NCI-H510A treated with DMSO at 0.1 percent for 48 hours (cell line): ENCODE measurements around the gene PDC.

Source experiments
- DNase-seq: peaks from one replicate; lab custom pipeline; 2025; lab: John Stamatoyannopoulos, UW

Gene PDC

DNA sequence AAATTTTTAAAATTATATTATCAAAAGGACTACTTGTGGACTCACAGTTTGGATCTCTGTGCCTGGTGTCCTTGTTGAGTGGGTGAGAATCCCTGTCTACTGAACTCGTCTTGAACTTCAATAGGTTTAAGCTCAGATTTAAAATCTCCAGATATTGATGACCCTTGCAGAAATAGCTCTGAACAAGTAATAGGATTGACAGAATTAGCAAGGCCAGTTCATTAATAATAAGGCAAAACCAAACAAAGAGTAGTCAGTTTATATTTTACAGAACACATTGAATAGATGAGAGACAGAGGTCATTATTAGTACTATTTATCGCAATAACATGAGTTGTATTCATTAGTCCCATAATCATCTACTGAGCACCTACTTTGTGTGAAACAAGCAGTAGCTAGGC is at the start of gene PDC:
TSS of gene PDC (minus strand) at position 101 of the 400 bp plus-strand sequence. CDS start 11,655 bp downstream, outside the sequence.
- DNase-seq: no peak

DNA sequence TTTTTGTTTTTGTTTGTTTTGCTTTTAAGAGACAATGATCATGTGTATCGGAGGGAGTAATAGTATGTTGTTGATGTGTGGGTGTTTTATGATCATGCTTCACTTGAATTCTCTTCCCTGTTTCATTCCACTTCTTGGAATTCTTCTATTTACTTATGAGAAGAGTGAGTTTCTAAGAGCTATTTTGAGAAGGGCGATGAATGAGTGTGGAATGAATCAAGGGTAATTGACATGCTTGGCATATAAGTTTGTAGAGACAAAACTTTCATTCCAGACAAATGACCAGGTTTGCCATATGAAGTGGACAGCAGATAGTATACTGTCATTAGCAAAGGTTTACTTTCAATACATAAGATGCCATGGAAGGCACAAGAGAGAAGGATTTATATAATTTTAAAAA is 42.3 kb upstream of the PDC start:
- DNase-seq: no peak

DNA sequence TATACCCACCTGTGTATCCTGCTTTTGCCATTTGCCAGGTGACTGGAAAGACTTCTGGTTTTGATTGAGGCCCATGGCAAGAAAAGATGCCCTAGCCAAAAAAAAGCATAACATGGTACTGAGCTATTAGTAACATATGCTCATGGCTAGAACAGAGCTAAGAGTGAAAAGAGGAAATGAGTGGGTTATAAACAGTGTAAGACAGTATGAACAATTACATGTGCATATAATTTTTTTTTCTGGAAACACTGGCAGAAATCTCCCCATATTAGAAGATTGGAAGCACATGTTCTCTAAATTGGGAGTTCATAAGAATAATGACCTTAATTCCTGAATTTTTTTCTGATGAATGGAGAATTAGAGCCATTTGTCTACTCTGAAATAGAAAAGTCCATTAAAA is 41.2 kb upstream of the PDC start:
- no peak for DNase-seq

DNA sequence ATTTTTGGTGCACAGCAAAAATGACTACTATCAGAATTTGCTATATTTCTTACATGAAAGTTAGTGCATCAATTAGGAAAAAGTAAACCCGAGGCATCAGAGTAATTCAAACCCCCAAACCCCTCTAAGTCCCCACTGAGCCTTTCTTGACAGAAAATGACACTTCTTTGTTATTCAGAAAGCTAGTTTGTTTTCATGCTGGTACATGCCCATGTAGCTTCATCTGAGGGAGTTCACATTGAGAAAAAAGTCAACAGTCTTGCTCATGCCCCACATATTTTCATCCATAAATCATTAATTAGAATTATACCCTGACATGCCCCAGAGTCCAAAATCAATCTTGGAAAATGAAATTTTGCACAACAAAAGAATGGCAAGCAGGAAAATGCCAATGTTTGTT is 39.9 kb upstream of the PDC start:
- no peak for DNase-seq

DNA sequence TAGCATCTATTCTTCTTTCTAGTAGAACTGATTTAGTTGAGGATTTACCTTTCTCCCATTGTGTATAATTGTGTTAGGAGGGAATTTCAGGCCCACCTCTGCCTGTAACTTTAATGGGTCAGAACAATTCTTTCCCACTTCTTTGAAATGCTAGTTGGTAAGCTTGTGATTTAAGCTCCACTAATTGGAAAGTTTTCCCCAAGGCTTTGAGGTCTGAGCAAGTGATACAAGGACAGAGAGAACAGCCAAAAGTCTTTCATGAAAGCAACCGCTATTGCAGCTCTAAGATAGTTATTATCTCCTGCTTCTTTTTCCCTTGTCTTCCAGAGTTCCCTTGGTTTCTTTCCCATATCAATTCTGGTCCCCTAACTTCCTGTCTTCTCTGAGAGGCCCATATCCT is 38.7 kb upstream of the PDC start:
- no peak for DNase-seq

DNA sequence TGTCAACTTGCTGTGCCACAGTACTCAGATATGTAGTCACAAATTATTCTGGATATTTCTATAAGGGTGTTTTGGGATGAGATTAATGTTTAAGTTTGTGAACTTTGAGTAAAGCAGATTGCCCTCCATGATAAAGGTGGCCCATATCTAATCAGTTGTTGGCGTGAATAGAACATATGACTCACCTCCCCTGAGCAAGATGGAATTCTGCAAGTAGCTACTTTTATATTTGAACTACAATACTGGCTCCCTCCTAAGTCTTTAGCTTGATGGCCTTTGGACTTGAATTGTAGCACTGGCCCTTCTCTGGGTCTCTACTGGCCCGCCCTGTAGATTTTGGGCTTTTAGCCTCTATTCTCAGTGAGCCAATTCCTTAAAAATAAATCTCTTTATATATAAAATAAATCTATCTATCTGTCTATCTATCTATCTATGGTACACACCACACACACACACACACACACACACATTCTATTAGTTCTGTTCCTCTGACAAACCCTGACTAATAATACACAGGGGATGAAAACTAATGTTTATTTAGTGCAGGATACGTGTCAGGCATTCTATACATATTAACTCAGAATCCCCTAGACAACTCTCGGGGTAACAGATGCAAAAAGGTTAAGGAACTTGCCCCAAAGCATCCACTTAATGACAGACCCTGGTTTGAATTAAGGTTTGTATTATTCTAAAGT is 37.9 kb upstream of the PDC start:
- DNase-seq: no peak

DNA sequence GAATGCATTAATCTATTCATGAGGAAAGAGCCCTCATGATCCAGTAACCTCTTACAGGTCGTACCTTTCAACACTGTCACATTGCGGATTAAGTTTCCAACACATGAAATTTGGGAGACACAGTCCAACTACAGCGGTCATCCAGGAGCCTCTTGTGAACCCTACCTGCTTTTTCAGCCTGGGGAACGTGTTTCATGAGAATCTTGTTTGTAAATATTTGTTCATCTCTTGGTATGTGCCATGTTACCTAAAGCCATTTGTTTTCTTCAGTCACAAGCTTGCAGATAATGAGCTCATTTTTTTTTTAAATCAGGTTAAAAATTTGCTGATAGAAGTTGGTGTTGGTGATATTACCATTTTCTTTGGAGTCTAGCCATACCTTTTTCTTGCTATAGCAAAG is 37.2 kb upstream of the PDC start:
- DNase-seq: no peak

DNA sequence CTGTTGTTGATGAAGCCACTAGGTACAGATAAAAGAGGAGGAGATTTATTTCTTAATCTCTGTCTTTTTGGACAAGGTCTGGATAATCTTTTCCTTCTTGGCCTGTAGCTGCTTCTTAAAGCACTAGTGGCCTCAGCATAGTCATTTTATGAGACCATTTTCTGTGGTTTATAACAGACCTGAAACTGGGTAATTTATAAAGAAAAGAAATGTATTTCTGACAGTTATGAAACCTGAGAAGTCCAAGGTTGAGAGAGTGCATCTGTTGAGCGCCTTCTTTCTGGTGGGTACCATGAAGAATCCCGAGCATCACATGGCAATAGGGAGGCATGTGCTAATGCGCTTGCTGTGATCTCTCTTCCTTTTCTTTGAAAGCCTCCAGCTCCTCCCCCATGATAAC is 36.7 kb upstream of the PDC start:
- DNase-seq: no peak

DNA sequence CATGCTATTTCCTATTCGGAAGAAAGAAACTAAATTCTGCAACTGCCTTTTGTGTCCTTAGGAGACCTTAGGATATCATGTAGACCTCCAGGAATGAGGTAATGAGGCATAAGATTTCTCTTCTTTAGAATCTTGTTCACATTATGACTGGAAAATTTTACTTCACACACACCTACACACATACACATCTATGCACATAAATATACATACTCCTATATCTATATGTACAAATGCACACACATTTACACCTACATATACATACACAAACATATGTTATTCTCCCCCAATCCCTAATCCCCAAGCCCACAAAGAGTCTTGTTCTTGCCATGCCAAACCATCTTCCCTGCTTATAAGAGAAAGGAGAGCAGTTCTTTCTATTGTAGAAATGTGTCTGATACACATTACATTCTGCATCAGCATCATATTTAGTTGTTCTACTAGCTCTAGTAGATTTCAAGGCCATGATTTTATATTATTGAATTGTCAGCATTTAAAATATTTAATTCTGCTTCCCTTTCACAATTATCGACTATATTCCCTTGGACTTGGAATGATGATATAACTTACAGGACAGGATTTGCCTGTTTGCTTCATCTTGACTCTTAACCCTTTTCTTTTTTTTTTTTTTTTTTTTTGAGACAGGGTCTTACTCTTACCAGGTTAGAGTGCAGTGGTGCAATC is 35.4 kb upstream of the PDC start:
- DNase-seq: no peak

DNA sequence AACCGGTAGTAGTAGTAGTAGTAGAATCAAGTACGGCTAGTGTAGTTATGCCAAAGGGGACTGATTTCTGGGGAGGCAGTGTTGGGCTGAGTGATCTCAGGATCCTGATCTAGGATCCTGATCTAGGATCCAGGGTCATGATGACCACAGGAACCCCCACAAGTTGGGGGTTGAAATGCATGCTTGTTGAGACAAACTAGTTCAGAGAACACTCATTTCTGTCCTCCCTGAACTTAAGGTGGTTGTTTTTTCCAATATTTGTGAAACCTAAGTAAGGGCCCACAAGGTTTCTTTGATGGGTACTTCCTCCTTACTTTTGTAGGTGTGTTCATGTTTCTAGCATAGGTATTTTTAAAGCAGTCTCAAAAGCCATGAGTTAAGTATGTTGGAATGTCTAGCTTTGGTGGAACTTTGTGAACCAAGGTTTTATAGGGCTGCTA is 33.9 kb upstream of the PDC start:
- DNase-seq: no peak

DNA sequence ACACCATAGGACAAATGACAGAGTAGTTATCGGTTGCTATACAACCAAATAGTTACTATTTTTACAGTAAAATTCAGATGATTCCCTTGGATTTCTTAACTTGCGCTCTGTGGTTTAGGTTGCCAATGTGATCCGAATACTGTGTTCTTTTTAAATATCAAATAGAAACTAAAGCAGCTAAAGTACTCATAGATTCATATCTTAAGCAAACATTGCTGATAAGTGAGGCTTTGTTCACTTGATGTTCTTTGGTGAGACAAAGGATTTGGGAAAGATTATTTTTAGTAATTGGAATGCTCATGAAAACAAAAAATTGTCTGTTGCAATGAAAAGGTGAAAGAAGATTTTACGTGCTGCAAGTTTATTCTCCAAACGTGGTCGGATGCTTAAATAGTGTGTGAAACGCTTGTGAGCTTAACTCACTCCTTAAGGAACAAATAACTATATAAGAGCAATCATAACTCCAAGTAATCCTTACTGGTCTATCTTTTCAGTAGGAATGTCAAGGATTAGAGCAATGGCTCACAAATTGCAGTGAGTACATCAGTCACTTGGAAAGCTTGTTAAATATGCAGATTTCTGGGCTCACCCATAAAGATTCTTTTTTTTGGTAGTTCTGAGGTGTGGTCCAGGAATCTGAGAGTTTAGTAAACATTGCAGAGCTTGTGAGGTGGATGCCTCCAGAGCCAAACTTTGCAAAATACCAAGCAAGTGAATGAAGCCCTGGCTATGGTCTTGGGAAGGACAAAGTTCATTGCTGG is 31.8 kb upstream of the PDC start:
- DNase-seq: no peak

DNA sequence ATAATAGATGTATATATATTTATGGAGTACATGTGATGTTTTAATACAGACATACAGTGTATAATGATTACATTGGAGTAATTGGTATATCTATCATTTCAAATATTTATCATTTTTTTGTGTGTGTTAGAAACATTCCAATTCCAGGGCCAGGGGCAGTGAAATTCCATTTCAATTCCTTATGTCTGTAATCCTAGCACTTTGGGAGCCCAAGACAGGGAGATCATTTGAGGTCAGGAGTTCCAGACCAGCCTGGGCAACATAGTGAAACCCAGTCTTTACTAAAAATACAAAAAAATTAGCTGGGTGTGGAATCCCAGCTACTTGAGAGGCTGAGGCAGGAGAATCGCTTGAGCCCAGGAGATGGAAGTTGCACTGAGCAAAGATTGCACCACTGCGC is 30.4 kb upstream of the PDC start:
- no peak for DNase-seq

DNA sequence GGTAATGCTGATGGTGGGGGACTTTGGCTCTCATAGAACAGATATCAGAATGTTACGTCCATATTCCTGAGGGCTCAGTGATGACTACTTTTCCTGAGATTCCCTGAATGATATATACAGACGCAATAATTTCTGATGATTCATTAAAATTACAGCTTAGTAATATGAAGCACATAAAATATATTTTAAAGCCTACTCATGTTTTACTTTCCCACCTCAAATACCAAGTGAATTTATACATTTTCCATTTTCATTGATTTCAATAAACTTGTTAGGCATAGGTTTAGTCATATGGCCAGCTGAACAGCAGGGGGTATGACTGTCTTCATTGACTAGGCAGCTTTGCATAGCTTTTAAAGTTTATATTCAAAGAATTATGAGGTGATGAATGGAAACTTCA is 26.2 kb upstream of the PDC start:
- DNase-seq: no peak

DNA sequence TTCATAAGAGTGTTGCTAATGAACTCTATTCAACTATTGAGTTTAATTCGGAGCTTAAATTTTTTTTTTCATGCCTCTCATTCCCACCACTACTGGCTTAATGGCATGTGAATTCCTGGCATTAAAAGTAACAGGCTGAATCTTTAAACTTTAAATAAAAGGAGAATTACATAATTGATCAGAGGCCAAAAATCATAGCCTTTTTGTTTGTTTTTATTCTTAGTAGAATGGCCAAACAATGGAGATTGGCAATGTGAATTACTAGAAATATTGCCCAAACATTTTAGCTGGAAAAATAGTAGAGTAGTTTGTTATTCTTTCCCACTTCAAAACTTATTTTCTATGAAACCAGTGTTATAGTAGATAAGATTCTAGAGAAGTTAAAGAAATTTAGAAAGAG is 25.1 kb upstream of the PDC start:
- no peak for DNase-seq

DNA sequence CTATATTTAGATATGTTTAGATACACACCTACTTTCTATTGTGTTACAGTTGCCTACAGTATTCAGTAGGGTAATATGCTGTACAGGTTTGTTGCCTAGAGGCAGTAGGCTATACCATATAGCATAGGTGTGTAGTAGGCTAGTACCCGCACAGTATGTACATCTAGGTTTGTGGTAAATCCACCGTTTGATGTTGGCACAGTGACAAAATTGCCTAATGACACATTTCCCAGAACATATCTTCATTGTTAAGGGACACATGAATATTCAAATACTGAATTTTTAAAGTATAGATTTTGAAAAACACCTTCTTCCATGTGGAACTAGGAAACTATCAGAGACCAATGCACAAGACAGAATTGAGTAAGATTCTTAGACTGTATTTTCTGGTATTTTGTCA is 22.6 kb upstream of the PDC start:
- no peak for DNase-seq

DNA sequence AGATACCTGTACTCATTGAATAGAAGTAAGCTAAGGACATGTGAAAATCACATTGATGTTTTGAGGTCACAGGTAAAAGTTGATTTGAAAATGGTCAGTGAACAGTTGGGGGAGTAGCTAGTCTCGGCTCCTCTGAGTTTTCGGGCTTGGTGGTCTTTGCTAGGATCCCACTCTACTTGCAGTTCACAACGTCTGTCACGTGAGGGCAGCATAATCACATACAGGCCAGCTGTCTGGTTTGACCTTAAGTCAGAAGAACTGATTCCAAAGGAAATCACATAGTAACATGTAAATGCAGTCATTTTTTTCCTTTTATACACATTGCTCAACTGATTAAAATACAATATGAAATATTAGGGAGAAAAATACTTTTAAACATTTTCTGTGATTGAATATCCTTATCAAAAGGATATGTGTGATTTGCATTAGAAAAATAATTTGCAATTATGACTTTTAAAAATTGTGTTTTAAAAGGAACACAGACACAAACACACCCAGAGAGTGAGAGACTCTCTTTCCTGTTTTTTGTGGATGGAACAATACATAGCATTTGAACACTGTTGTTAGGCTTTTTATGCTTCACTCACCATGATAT is 21.8 kb upstream of the PDC start:
- peak; percentile 27 for DNase-seq

DNA sequence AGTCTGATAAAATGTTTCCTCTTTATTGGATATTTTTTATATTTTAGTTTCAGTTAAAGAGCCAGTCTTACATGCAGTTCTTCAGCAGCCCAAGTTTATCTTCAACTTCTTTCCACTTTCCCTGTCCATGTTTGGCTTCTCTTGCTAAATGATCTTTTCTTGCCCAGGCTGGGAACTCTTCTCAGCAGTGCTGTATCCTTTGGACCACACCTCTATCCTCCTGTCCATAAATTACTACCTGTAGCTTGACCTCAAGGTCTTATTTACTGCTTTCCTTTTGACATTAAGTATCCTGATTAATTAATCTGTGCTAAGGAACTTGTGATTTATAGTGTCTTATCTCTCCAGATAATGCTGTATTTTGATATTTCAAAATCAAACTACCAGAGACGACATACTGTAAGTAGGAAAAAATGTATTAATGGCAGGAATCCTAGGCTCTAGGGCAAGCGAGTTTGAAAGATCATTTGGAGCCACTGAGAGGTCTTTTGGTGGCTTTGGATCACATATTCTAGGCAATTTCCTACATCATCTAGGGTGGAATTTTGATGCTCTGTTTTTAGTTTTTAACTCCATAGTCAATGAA is 20.5 kb upstream of the PDC start:
- no peak for DNase-seq

DNA sequence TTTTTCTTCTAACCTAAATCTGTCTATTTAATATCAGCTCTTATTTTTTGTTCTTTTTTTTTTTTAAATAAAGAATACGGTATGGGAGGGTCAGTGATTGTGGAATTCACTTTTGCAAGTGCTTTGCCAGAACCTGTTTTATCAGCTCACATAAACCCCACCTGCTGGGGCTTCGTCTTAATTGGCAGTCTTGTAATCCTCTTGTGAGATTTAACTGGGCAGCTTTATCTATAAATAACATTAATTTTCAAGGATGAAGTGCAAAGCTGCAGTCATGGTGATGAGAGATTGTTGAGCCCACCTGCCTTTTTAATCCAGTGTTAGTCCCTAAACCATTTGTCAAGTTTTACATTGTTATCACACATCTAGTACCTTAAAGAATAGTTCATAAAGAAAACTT is 18.2 kb upstream of the PDC start:
- DNase-seq: no peak

DNA sequence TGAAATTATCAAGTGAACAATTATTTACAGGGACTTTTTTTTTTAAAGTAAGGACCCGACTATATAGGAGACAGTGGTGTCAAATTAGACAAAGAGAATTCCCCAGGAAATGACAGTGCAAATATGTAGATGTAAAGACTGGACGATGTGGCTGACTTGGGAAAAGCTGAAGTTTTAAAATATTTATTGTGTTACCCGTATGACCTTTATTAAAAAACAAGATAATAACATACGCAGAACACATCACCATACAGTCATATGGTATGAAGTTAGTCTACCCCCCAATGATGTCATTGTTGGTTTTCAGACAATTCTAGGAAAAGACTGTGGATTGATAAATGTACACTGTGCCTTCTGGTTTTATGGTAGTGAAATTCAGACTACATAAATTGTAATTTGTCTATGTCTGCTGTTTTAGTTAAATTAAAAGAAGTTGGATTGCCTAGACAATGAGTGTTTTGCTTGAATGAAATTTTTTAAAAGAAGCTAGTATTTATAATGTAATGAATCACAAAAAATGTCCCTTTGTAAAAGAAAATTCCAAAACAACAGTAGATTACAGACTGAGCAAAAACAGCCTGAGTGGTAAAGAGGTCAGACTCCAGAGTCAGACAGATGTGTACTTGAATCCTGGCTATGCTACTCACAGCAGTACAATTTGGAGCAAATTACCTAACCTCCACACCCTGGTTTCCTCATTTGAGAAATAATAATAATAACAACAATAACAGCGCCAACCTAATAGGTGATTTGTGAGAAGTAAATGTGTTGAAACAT is 15.5 kb upstream of the PDC start:
- no peak for DNase-seq

DNA sequence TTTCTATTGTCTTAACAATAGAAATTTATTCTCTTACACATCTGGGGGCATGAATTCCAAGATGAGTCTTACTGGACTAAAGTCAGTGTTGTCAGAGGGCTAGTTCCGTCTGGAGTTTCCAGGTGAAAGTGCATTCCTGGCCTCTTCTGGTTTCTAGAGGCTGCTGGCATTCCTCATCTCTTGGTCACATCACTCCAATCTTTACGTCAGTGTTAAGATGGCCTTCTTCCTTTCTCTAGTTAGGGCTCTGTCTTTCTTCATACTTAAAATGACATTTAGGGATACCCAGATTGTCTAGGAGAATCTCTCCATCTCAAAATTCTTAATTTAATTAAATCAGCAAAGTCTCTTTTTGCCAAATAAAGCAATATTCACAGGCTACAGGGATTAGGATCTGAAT is 13.3 kb upstream of the PDC start:
- DNase-seq: no peak

DNA sequence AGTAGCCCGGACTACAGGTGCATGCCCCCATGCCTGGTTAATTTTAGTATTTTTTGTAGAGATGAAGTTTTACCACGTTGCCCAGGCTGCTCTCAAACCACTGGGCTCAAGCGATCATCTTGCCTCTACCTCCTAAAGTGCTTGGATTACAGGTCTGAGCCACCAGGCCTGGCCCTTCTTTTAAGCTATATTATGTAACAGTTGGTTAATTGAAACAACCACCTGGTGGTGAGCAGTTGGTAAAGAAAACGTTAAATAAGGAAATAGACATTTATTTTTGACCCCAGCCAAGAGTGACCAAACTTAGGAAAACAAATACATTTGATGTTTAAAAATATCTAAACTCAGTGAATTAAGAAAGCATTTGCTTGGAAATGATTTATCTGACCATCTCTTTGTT is 12.1 kb upstream of the PDC start:
- no peak for DNase-seq

DNA sequence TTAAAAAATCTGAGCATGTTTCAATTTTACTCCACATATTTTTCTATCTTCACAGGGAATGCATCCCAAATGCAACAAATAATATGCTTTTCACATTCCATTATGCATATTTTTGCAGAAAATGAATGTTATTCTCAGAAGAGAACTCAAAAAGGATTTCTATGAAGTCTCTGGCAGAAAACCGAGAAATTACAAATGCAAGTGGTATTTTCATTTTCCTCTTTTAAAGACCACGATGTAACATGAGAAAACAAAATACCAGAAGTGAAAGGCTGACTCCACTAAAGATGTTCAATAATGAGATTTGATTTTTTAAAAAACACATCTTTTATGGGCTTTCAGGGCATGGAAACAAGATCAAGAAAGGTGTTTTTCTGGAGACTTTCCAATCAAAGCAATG is 5.0 kb upstream of the PDC start:
- no peak for DNase-seq
